ENCODE measurements around the gene COL20A1. TPM values are rescaled to one million over a fixed set of nuclear protein-coding genes. Genes with fewer than 3 reads are reported as not detected.

The COL20A1 gene
- total and polyA plus RNA-seq, 2 of the 13 experiments (the other 11 are each of a cell fraction or from before 2014, with no cell fraction given): not detected

GRCh38 chr20:63363013-63363957 lies 70.3 kb downstream of the COL20A1 start (continued):
- TF ChIP-seq DMTF1 (CRISPR knock-in tag; IDR thresholded peaks at IDR 0.05) (no peak), LRRFIP1 (CRISPR knock-in tag; conservative IDR thresholded peaks at IDR 0.05) (no peak), ZNF75D (CRISPR knock-in tag; IDR thresholded peaks at IDR 0.05; ENCODE audit: borderline replicate concordance) (no peak), KDM6A (CRISPR knock-in tag; IDR thresholded peaks at IDR 0.05; ENCODE audit: low read depth) (no peak), SMAD1 (CRISPR knock-in tag; IDR thresholded peaks at IDR 0.05; ENCODE audit: borderline replicate concordance, low read depth) (no peak), ZNF564 (CRISPR knock-in tag; IDR thresholded peaks at IDR 0.05) (peak; percentile 70; the same call in 1 of the 2 replicates), KDM1A (CRISPR knock-in tag; IDR thresholded peaks at IDR 0.05) (no peak), ESRRA (CRISPR knock-in tag; IDR thresholded peaks at IDR 0.05; ENCODE audit: low read depth) (peak; percentile 90), ZNF235 (CRISPR knock-in tag; IDR thresholded peaks at IDR 0.05; ENCODE audit: borderline replicate concordance) (0 out of 2 replicates have a peak, but pooled peaks have one; percentile 74), CREBL2 (CRISPR knock-in tag; IDR thresholded peaks at IDR 0.05; ENCODE audit: borderline replicate concordance) (no peak), ZBTB37 (CRISPR knock-in tag; IDR thresholded peaks at IDR 0.05) (peak; percentile 84), ETV5 (CRISPR knock-in tag; IDR thresholded peaks at IDR 0.05; ENCODE audit: borderline replicate concordance) (no peak), NR0B2 (CRISPR knock-in tag; IDR thresholded peaks at IDR 0.05) (no peak), MTERF4 (CRISPR knock-in tag; IDR thresholded peaks at IDR 0.05) (no peak), ZNF792 (CRISPR knock-in tag; IDR thresholded peaks at IDR 0.05) (no peak), ZNF605 (CRISPR knock-in tag; IDR thresholded peaks at IDR 0.05) (peak; percentile 93), ZNF749 (CRISPR knock-in tag; IDR thresholded peaks at IDR 0.05; ENCODE audit: borderline replicate concordance) (no peak), ZNF292 (CRISPR knock-in tag; IDR thresholded peaks at IDR 0.05; ENCODE audit: borderline replicate concordance, low read depth) (peak; percentile 74)
